HL-60 (cell line): Measurements from ENCODE around the gene SBK2.

Source experiments
- CTCF ChIP-seq: IDR thresholded peaks from one replicate; pipeline ENCODE4 v1.5.1; 2011; ENCODE audit warnings: low read length, control low read depth, inconsistent platforms; ENCODE audit not compliant: insufficient read depth
- POLR2AphosphoS5 ChIP-seq: IDR thresholded peaks from 2 replicates; pipeline ENCODE4 v1.6.1; 2012; ENCODE audit warnings: low read depth

GRCh38 chr19:55503157-55503501 lies 33.8 kb downstream of the SBK2 start:
- TF ChIP-seq POLR2AphosphoS5 (no peak), CTCF (no peak)
